NCI-H1930 (cell line): ENCODE results near the gene EPB41L2.

Experiments
- DNase-seq, 2 experiments: peaks; one replicate each; lab custom pipeline; 2025; lab: John Stamatoyannopoulos, UW

EPB41L2 gene

GRCh38 chr6:130796313-130796905, 266.6 kb downstream of the EPB41L2 start:
- DNase-seq = no peak

- no peak for DNase-seq
Measured at GRCh38 chr6:130794738-130795137, 268.3 kb downstream of the EPB41L2 start.

GRCh38 chr6:130794010-130794697, 268.9 kb downstream of the EPB41L2 start:
- DNase-seq = no peak
